CD14-positive monocyte (primary cell): ENCODE measurements around the gene HOXD10. TPM values are rescaled to one million over a fixed set of nuclear protein-coding genes. Genes with fewer than 3 reads are reported as not detected.

ENCODE experiments used
- DNase-seq, 3 donors: peaks; one replicate each; pipeline ENCODE4 v3.0.0-alpha.2; 2011 to 2022
- H2AFZ ChIP-seq: 2 replicates; pipeline ENCODE4 v1.6.0; 2012; ENCODE audit warnings: mild to moderate bottlenecking, low read depth, low read length, inconsistent platforms; ENCODE audit not compliant: insufficient read depth, poor library complexity, severe bottlenecking
- H3K27ac ChIP-seq, 2 donors: 1 replicate in 1 of 2; 2 replicates in 1 of 2; pipeline ENCODE4 v1.5.1; 2012 to 2013; ENCODE audit warnings: low read length in 2 of 2, control low read depth in 1 of 2, inconsistent platforms in 1 of 2, low read depth in 1 of 2, mild to moderate bottlenecking in 1 of 2
- H3K27me3 ChIP-seq, 2 donors: one replicate each; pipeline versions ENCODE4 v1.6.0 to v1.6.1; 2011 to 2013; ENCODE audit warnings: low read length in 2 of 2; ENCODE audit not compliant: control insufficient read depth in 2 of 2, insufficient read depth in 2 of 2
- H3K36me3 ChIP-seq, 2 donors: replicated peaks in 1 of 2; 1 replicate in 1 of 2; 2 replicates in 1 of 2; pipeline versions ENCODE4 v1.5.1 to v1.6.1; 2012 to 2013; ENCODE audit warnings: low read length in 2 of 2, control low read depth in 1 of 2, inconsistent platforms in 1 of 2, mild to moderate bottlenecking in 1 of 2; ENCODE audit not compliant: insufficient read depth in 2 of 2, control insufficient read depth in 1 of 2
- H3K4me1 ChIP-seq, 2 donors: 1 replicate in 1 of 2; 2 replicates in 1 of 2; pipeline versions ENCODE4 v1.5.1 to v1.6.1; 2012 to 2013; ENCODE audit warnings: low read length in 2 of 2, control low read depth in 1 of 2, inconsistent platforms in 1 of 2, mild to moderate bottlenecking in 1 of 2, moderate library complexity in 1 of 2; ENCODE audit not compliant: insufficient read depth in 2 of 2, control insufficient read depth in 1 of 2
- H3K4me2 ChIP-seq: replicated peaks from 2 replicates; pipeline ENCODE3; 2012; ENCODE audit warnings: low read length, moderate library complexity, mild to moderate bottlenecking; ENCODE audit not compliant: poor library complexity, severe bottlenecking; ENCODE audit errors: extremely low read depth
- H3K4me3 ChIP-seq, 3 experiments: fragments of 200-600 bp in 1 of 3; sonication (generic) in 1 of 3; replicated peaks in 1 of 3; 1 replicate in 2 of 3; 2 replicates in 1 of 3; pipeline ENCODE4 v1.5.1; 2011 to 2013; ENCODE audit warnings: low read length in 3 of 3, mild to moderate bottlenecking in 3 of 3, control low read depth in 2 of 3, low read depth in 2 of 3, inconsistent platforms in 1 of 3, moderate library complexity in 1 of 3
- H3K79me2 ChIP-seq: 2 replicates; pipeline ENCODE4 v1.6.0; 2012; ENCODE audit warnings: mild to moderate bottlenecking, control low read depth, inconsistent platforms, low read length, moderate library complexity; ENCODE audit not compliant: insufficient read depth
- H3K9ac ChIP-seq: 2 replicates; pipeline ENCODE4 v1.6.0; 2017; ENCODE audit warnings: low read length, mild to moderate bottlenecking; ENCODE audit not compliant: insufficient read depth, poor library complexity, severe bottlenecking
- H3K9me3 ChIP-seq, 2 donors: replicated peaks in 1 of 2; 1 replicate in 1 of 2; 2 replicates in 1 of 2; pipeline versions ENCODE4 v1.5.1 to v1.6.1; 2012 to 2013; ENCODE audit warnings: low read length in 2 of 2, control low read depth in 1 of 2; ENCODE audit not compliant: control insufficient read depth in 1 of 2, insufficient read depth in 1 of 2
- H4K20me1 ChIP-seq: 2 replicates; pipeline ENCODE4 v1.6.0; 2012; ENCODE audit warnings: mild to moderate bottlenecking, low read length, control low read depth, moderate library complexity; ENCODE audit not compliant: insufficient read depth
- H3K27ac Mint-ChIP-seq, 7 donors: one replicate each; pipeline ENCODE4 v1.8.0; 2020; ENCODE audit warnings: mild to moderate bottlenecking in 7 of 7, mixed read lengths in 7 of 7, moderate library complexity in 6 of 7, inconsistent platforms in 2 of 7
- H3K27me3 Mint-ChIP-seq, 3 donors: one replicate each; pipeline ENCODE4 v1.8.0; 2021 to 2022; ENCODE audit warnings: low read depth in 3 of 3, mild to moderate bottlenecking in 3 of 3, mixed read lengths in 3 of 3, moderate library complexity in 3 of 3, inconsistent platforms in 1 of 3
- H3K36me3 Mint-ChIP-seq, 2 donors: one replicate each; pipeline ENCODE4 v1.8.0; 2020; ENCODE audit warnings: mixed read lengths in 2 of 2, inconsistent platforms in 1 of 2, mild to moderate bottlenecking in 1 of 2
- H3K4me1 Mint-ChIP-seq: one replicate; pipeline ENCODE4 v1.8.0; 2020; ENCODE audit warnings: mild to moderate bottlenecking, mixed read lengths
- H3K4me3 Mint-ChIP-seq, 2 donors: one replicate each; pipeline ENCODE4 v1.8.0; 2020; ENCODE audit warnings: mild to moderate bottlenecking in 2 of 2, mixed read lengths in 2 of 2, moderate library complexity in 1 of 2
- H3K9me3 Mint-ChIP-seq, 7 donors: one replicate each; pipeline ENCODE4 v1.8.0; 2020 to 2022; ENCODE audit warnings: mixed read lengths in 7 of 7, mild to moderate bottlenecking in 6 of 7, moderate library complexity in 6 of 7, inconsistent platforms in 2 of 7
- WGBS: methylation state at CpG from one replicate; pipeline ENCODE4 v1.1.5; 2013; ENCODE audit warnings: missing lambda C conversion rate; ENCODE audit not compliant: insufficient coverage; 5-methylcytosine and 5-hydroxymethylcytosine counted together
- intact Hi-C, 2 donors: fragments of 100-400 bp; cut with micrococcal nuclease; formaldehyde crosslinking; loops; one replicate each; pipeline versions ENCODE4 v1.15.0 to v1.15.1; 2023
- polyA plus RNA-seq, 3 donors: library from polyadenylated mRNA; depleted of rRNA in 1 of 3; unstranded in 2 of 3; stranded (reverse) in 1 of 3; fragments of 300-500 nt in 2 of 3; fragments of >200 nt in 1 of 3; fragmentation: Illumina TruSeq in 2 of 3; gene quantifications; 1 replicate in 2 of 3; 2 replicates in 1 of 3; pipeline ENCODE4 v1.2.3, GENCODE V29; 2012 to 2021
- TF ChIP-seq, protein P1 (sequence below): fragments of 200-600 bp; IDR thresholded peaks from one replicate; pipeline ENCODE4 v1.8.0; 2022; ENCODE audit warnings: antibody characterized with exemption, mild to moderate bottlenecking

HOXD10 gene
- polyA plus RNA-seq, 3 donors, result not detected

GRCh38 chr2:176078541-176079284 lies 37.9 kb upstream of the HOXD10 start:
- Mint-ChIP-seq H3K36me3 (peaks cover 8 to 15% of the 10 kb centered on the region in 2 donors), H3K4me3 (peak overlapping the region in 1 of 2 donors; percentile 92), H3K9me3 (peaks cover 10 to 45% (median 35%) of the 10 kb centered on the region in 7 donors), H3K27ac (no peak overlapping the region), H3K4me1 (peaks cover 22% of the 10 kb centered on the region), H3K27me3 (peaks cover 85 to 95% (median 91%) of the 10 kb centered on the region in 3 donors)
- H3K27ac ChIP-seq, result no peak overlapping the region
- H2AFZ ChIP-seq, result no peak overlapping the region
- H3K9ac ChIP-seq, result no peak overlapping the region
- no peaks in the 10 kb centered on the region for H3K36me3 ChIP-seq
- intact Hi-C loops, result loop anchor here in 1 of 2 donors (5.0 kb wide), 1 partner anchor 34 kb away; no protein-coding TSS in a partner anchor
- no peaks in the 10 kb centered on the region for H4K20me1 ChIP-seq
- H3K4me3 ChIP-seq, result no peak overlapping the region
- DNase-seq, result no peak
- no peaks in the 10 kb centered on the region for H3K79me2 ChIP-seq
- H3K4me2 ChIP-seq, result no peak overlapping the region
- peaks cover 91 to 96% of the 10 kb centered on the region in 2 donors for H3K27me3 ChIP-seq
- WGBS, result 15% methylated on average over 10 of the region's 25 CpGs
- H3K9me3 ChIP-seq, result peaks cover 8 to 69% of the 10 kb centered on the region in 2 donors
- peaks cover 0 to 20% of the 10 kb centered on the region in 2 donors for H3K4me1 ChIP-seq
- TF ChIP-seq, protein P1, sequence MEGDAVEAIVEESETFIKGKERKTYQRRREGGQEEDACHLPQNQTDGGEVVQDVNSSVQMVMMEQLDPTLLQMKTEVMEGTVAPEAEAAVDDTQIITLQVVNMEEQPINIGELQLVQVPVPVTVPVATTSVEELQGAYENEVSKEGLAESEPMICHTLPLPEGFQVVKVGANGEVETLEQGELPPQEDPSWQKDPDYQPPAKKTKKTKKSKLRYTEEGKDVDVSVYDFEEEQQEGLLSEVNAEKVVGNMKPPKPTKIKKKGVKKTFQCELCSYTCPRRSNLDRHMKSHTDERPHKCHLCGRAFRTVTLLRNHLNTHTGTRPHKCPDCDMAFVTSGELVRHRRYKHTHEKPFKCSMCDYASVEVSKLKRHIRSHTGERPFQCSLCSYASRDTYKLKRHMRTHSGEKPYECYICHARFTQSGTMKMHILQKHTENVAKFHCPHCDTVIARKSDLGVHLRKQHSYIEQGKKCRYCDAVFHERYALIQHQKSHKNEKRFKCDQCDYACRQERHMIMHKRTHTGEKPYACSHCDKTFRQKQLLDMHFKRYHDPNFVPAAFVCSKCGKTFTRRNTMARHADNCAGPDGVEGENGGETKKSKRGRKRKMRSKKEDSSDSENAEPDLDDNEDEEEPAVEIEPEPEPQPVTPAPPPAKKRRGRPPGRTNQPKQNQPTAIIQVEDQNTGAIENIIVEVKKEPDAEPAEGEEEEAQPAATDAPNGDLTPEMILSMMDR, result no peak

GRCh38 chr2:176079285-176079830 lies 37.2 kb upstream of the HOXD10 start:
- peaks cover 8 to 74% of the 10 kb centered on the region in 2 donors for H3K9me3 ChIP-seq
- peaks cover 8 to 15% of the 10 kb centered on the region in 2 donors for H3K36me3 Mint-ChIP-seq
- no peaks in the 10 kb centered on the region for H3K79me2 ChIP-seq
- H3K4me1 Mint-ChIP-seq, result peaks cover 22% of the 10 kb centered on the region
- WGBS, result 5% methylated on average over 27 of the region's 30 CpGs
- peaks cover 85 to 95% (median 91%) of the 10 kb centered on the region in 3 donors for H3K27me3 Mint-ChIP-seq
- peak overlapping the region; percentile 2 to 92 for H3K4me3 Mint-ChIP-seq
- H3K27ac ChIP-seq, result no peak overlapping the region
- peak overlapping the region in 1 of 7 donors; percentile 6 for H3K27ac Mint-ChIP-seq
- H3K27me3 ChIP-seq, result peaks cover 91 to 96% of the 10 kb centered on the region in 2 donors
- H3K36me3 ChIP-seq, result no peaks in the 10 kb centered on the region
- H3K4me1 ChIP-seq, result peaks cover 0 to 20% of the 10 kb centered on the region in 2 donors
- peak overlapping the region; percentile 44 for H3K4me2 ChIP-seq
- TF ChIP-seq, protein P1, result no peak
- H4K20me1 ChIP-seq, result no peaks in the 10 kb centered on the region
- no peak overlapping the region for H3K4me3 ChIP-seq
- intact Hi-C loops, result loop anchor here in 1 of 2 donors (5.0 kb wide), 1 partner anchor 33 kb away; no protein-coding TSS in a partner anchor
- DNase-seq, result no peak
- no peak overlapping the region for H3K9ac ChIP-seq
- peaks cover 10 to 50% (median 37%) of the 10 kb centered on the region in 7 donors for H3K9me3 Mint-ChIP-seq
- H2AFZ ChIP-seq, result no peak overlapping the region
